ENCODE results near the gene TUBB4B.

- TF ChIP-seq POLR2A (IDR thresholded peaks at IDR 0.05; ENCODE audit: low read depth, low read length) (no peak), POLR2AphosphoS5 (IDR thresholded peaks at IDR 0.05; ENCODE audit: low read depth, low read length) (no peak)
Observed at GRCh38 chr9:137218754-137219271, 22.3 kb upstream of the TUBB4B start.
